BJ (cell line): Measurements from ENCODE around the gene SPPL2A. TPM values are rescaled to one million over a fixed set of nuclear protein-coding genes. Genes with fewer than 3 reads are reported as not detected.

ENCODE experiments used
- CTCF ChIA-PET: fragments of 350-600 bp; formaldehyde crosslinking; extraction: SDS; loops from one replicate; lab custom pipeline; 2021; ENCODE audit warnings: antibody characterized with exemption, inconsistent platforms; lab: Yijun Ruan, JAX
- POLR2A ChIA-PET: fragments of 300-600 bp; sonication (Branson Sonifier 250); formaldehyde crosslinking; extraction: SDS; loops from one replicate; lab custom pipeline; 2021; ENCODE audit warnings: antibody characterized with exemption; lab: Charles Lee
- DNase-seq: peaks from one replicate; pipeline ENCODE4 v3.0.0-alpha.2; 2011; ENCODE audit warnings: low read depth
- H3K27me3 ChIP-seq: 2 replicates; pipeline ENCODE4 v1.6.0; 2011; ENCODE audit warnings: low read length; ENCODE audit not compliant: control insufficient read depth, insufficient read depth
- H3K36me3 ChIP-seq: 2 replicates; pipeline ENCODE4 v1.5.1; 2011; ENCODE audit warnings: low read length; ENCODE audit not compliant: control insufficient read depth, insufficient read depth
- H3K4me3 ChIP-seq: 2 replicates; pipeline ENCODE4 v1.5.1; 2011; ENCODE audit warnings: low read depth, mild to moderate bottlenecking, control low read depth, low read length
- CTCF ChIP-seq: IDR thresholded peaks from 2 replicates; pipeline ENCODE4 v1.5.1; 2011; ENCODE audit warnings: low read depth, mild to moderate bottlenecking, control low read depth, inconsistent platforms, low read length, moderate library complexity; ENCODE audit not compliant: insufficient read depth
- polyA plus RNA-seq: library from polyadenylated mRNA; depleted of rRNA; stranded (reverse); fragments of >200 nt; gene quantifications from 2 replicates; pipeline ENCODE4 v1.2.3, GENCODE V29; 2011

SPPL2A gene
- polyA plus RNA-seq, 1 experiment = 48.6 TPM

DNA sequence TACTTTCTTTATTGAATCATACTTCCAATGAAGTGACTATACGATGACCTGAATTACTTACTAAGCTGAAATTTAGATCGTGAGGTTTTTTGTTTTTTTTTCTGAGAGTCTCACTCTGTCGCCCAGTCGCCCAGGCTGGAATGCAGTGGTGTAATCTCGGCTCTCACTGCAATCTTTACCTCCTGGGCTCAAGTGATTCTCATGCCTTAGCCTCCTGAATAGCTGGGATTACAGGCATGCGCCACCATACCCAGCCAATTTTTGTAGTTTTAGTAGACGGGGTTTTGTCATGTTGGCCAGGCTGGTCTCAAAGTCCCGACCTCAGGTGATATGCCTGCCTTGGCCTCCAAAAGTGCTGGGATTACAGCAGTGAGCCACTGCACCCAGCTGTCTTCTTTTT, 28.7 kb downstream of the SPPL2A start:
- ChIA-PET POLR2A (no interaction called here), CTCF (no interaction called here)
- Histone ChIP-seq H3K4me3 (no peak overlapping the region), H3K36me3 (no peaks in the 10 kb centered on the region; the same call in 1 of the 2 replicates), H3K27me3 (no peaks in the 10 kb centered on the region)
- TF ChIP-seq CTCF = no peak
- DNase-seq = no peak

DNA sequence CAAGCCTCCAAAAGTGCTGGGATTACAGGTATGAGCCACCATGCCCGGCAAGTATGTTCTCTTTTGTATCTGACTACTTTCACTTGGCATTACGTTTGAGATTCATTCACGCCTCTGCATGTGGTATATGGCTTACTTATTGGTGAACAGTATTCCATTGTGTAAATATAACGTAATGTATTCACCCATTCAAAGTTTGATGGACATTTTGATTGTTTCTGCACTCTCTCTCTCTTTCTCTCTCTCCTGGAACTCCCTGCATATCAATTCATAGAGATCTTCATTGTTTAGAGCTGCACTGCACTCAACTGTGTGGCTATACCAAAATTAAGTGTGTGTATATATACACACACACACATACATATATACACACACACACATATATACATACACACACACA, 30.4 kb downstream of the SPPL2A start:
- Histone ChIP-seq H3K36me3 (peaks cover 2% of the 10 kb centered on the region; the same call in 1 of the 2 replicates), H3K27me3 (no peaks in the 10 kb centered on the region), H3K4me3 (no peak overlapping the region)
- no peak for TF ChIP-seq CTCF
- CTCF ChIA-PET = interaction anchor here (1.6 kb wide), 1 partner anchor 142 kb away, joined by 3 read pairs; no protein-coding TSS in a partner anchor
- no peak for DNase-seq
- POLR2A ChIA-PET = no interaction called here

DNA sequence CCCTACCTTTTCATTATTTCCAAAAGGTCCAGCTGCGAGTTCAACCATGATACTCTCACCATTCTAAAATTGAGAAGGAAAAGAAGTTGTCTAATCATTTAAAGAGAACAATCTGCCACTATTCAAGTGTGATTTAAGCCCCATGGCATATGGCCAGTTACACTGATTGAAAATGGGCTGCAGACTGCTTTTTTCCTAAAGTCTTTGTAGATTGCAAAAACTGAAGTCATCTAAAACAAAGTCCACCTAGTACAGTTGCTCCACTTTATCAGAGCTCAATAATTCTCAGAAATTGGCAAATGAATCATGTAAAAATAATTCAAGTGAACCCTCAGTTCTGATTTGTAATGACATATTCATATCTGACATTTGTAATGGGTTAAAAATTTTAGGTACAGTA, 39.2 kb downstream of the SPPL2A start:
- ChIA-PET POLR2A (no interaction called here), CTCF (interaction anchor here (1.0 kb wide), 1 partner anchor 12 kb away, joined by 3 read pairs; no protein-coding TSS in a partner anchor)
- H3K36me3 ChIP-seq = peaks cover 4% of the 10 kb centered on the region; the same call in 1 of the 2 replicates
- no peaks in the 10 kb centered on the region for H3K27me3 ChIP-seq
- DNase-seq = no peak
- no peak for TF ChIP-seq CTCF
- H3K4me3 ChIP-seq = no peak overlapping the region

DNA sequence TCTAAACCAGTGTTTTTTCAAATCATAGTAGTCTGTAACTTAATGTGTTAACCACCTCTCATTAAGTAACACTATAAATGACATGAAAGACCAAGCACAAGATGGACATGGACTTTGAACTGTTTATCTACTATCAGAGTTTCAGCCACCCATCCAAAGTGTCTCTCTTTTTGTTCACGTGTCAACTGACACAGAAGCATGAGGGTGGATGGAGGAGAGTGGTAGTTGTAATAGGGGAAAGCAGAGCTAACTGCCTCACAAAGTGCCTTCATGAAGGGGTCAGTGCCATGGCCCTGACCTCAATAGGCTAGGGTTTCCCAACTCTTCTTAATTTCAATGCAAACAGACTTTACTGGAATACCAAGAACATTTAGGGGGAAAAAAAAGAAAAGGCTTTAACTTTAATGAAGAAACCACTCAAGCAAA, 46.8 kb downstream of the SPPL2A start:
- ChIA-PET POLR2A (no interaction called here), CTCF (interaction anchor here (1.0 kb wide), 1 partner anchor 26 kb away, joined by 3 read pairs; no protein-coding TSS in a partner anchor)
- Histone ChIP-seq H3K36me3 (peaks cover 2% of the 10 kb centered on the region; the same call in 1 of the 2 replicates), H3K27me3 (no peaks in the 10 kb centered on the region), H3K4me3 (no peak overlapping the region)
- no peak for DNase-seq
- TF ChIP-seq CTCF = no peak

DNA sequence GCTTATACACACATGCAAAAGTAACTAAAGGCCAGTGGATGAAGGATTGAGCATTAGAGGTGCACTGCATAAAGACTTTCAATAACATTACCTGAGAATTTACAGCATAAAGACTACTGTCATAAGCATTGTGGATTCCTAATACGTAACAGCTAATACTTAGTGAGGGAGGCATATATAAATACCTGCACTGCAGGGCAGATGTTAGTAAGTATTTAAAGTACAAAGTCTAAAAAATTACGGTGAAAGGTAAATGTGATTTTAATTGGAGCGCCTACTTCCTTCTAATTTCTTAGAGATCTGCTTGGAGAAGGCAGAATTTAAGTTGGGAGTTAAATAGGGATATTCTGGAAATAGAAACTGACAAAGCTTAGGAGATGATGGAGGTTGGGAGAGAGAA, 53.5 kb downstream of the SPPL2A start:
- no peak for TF ChIP-seq CTCF
- POLR2A ChIA-PET = no interaction called here
- CTCF ChIA-PET = interaction anchor here (1.7 kb wide), 1 partner anchor 8 kb away, joined by 3 read pairs; no protein-coding TSS in a partner anchor
- H3K36me3 ChIP-seq = no peaks in the 10 kb centered on the region
- DNase-seq = no peak
- H3K4me3 ChIP-seq = no peak overlapping the region
- no peaks in the 10 kb centered on the region for H3K27me3 ChIP-seq
